K562 treated with DMSO at 1 percent for 4 hours (cell line): Measurements from ENCODE around the gene HDHD3. TPM values are rescaled to one million over a fixed set of nuclear protein-coding genes. Genes with fewer than 3 reads are reported as not detected.

ENCODE experiments used
- total RNA-seq: library from RNA; unstranded; fragments of 300-600 nt; gene quantifications from 2 replicates; pipeline ENCODE4 v1.2.3, GENCODE V29; 2022; ENCODE audit not compliant: insufficient read depth

The HDHD3 gene, protein sequence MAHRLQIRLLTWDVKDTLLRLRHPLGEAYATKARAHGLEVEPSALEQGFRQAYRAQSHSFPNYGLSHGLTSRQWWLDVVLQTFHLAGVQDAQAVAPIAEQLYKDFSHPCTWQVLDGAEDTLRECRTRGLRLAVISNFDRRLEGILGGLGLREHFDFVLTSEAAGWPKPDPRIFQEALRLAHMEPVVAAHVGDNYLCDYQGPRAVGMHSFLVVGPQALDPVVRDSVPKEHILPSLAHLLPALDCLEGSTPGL
- 24.7 and 28.0 TPM in 2 replicates for total RNA-seq

GRCh38 chr9:113376634-113377567, at the start of gene HDHD3:
HDHD3 (minus strand) TSS chr9:113376986; CDS start chr9:113374354, 2,632 bp downstream.

GRCh38 chr9:113410207-113410864, 33.5 kb upstream of the HDHD3 start, which contains the start of the genes C9orf43 and POLE3:
C9orf43 (plus strand) TSS chr9:113410747; CDS start chr9:113413494, 2,747 bp downstream.
POLE3 (minus strand) TSS chr9:113410675; CDS start chr9:113410293, 382 bp downstream.

DNA sequence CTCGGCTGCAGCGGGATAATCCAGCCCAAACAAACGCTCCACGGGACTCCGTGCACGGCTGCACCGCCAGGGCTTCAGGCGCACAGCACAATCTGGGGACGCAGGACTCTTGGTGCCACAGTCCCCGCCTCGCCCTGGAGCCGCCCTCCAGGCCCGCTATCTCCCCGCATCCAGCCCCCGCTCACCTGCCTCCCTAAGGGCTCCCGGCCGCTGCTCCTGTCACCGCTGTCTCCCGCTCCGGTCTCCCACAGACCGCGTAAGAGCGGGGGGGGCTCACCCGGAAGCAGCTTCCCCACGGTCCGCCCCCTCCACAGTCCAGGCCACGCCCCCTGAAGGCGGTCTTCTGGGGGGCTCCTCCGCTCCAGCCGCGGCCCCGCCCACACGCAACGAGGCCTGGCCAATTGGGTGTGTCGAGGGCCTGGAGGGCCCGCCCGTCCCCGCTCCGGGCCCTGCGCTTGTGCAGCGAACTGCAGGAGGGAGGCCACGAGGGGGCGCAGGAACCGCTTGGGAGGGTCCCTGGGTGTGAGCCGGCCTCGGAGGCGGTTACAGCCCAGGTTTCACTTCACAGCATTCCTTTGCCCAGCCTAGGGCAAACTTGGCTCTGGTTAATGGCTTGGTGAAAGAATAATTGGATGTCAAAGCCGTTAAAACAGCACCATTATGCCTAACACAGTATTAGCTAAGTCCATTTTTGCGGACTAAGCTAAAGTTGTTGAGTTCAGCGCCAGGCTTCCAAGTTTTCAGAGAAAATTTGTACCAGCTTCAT, 24.4 kb upstream of the HDHD3 start, which contains the start of gene ALAD:
Gene ALAD, minus strand, starts transcription at position 258 of the 766 bp plus-strand sequence. CDS start 7,725 bp downstream, outside the sequence.

DNA sequence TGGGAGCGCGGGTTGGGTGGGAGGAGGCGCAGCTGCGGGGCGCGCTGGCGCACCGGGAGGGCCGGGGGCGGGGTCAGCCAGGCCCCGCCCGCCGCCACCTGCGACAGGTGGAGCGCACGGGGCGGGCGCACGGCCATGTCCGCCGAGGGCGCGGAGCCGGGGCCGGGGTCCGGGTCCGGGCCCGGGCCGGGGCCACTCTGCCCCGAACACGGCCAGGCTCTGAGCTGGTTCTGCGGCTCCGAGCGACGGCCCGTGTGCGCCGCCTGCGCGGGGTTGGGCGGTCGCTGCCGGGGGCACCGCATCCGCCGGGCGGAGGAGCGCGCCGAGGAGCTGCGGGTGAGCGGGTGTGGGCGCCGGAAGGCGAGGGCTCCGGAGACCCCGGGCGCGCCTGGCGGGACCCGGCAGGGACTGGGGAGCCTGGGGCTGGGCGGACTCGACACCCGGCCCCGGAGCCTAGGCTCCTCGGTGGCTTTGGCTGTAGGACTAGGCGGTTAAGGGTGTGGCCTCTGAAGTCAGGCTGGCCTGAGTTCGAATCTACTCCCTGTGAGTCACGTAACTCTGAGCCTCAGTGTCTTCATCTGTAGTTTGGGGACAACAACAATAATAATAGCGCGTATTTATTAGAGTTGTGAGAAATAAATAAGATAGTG, 27.2 kb downstream of the HDHD3 start, which contains the start of gene BSPRY:
Gene BSPRY, plus strand, starts transcription at position 97 of the 650 bp plus-strand sequence. Its CDS starts 39 bp downstream, at position 136.

GRCh38 chr9:113340011-113340699, 36.6 kb downstream of the HDHD3 start, which contains the start of gene WDR31:
WDR31 (minus strand) TSS chr9:113340275; CDS start chr9:113332022, 8,253 bp downstream.

Other genes with a start within 250 kb of the HDHD3 start
- 1.4 and 2.7 TPM in 2 replicates for gene SLC31A2, start 226.0 kb downstream of the HDHD3 start, total RNA-seq
- 8.4 and 14.8 TPM in 2 replicates for gene FKBP15, start 155.7 kb downstream of the HDHD3 start, total RNA-seq
- gene SLC31A1, start 155.4 kb downstream of the HDHD3 start, total RNA-seq = 44.0 and 44.5 TPM in 2 replicates
- gene CDC26, start 101.4 kb downstream of the HDHD3 start, total RNA-seq = 30.1 TPM in 2 replicates
- 21.6 and 23.5 TPM in 2 replicates for gene PRPF4, start 101.3 kb downstream of the HDHD3 start, total RNA-seq
- not detected in 2 replicates for gene RNF183, start 73.6 kb downstream of the HDHD3 start, total RNA-seq
- 2.7 and 3.1 TPM in 2 replicates for gene WDR31, start 36.7 kb downstream of the HDHD3 start, total RNA-seq
- gene BSPRY, start 27.4 kb downstream of the HDHD3 start, total RNA-seq = 0.96 and 1.7 TPM in 2 replicates
- 34.0 and 36.9 TPM in 2 replicates for gene ALAD, start 24.3 kb upstream of the HDHD3 start, total RNA-seq
- gene POLE3, start 33.7 kb upstream of the HDHD3 start, total RNA-seq = 62.3 and 72.3 TPM in 2 replicates
- not detected in 2 replicates for gene C9orf43, start 33.8 kb upstream of the HDHD3 start, total RNA-seq
- gene RGS3, start 86.7 kb upstream of the HDHD3 start, total RNA-seq = 3.4 and 8.2 TPM in 2 replicates